Endothelial cell of umbilical vein (primary cell): ENCODE data around the gene FRMD4A. TPM values are rescaled to one million over a fixed set of nuclear protein-coding genes. Genes with fewer than 3 reads are reported as not detected.

Experiments
- BruUV-seq: library from RNA; stranded (reverse); fragments of 400-500 nt; replicated peaks from 2 replicates; lab custom pipeline; 2021; lab: Mats Ljungman, UMichigan
- CTCF ChIA-PET: fragments of 300-600, 350-600 bp; sonication (Branson Sonifier 250); formaldehyde crosslinking; loops from one replicate; lab custom pipeline; 2021; ENCODE audit warnings: antibody characterized with exemption, inconsistent platforms; lab: Charles Lee
- POLR2A ChIA-PET: fragments of 300-600, 350-600 bp; sonication (Branson Sonifier 250); formaldehyde crosslinking; loops from one replicate; lab custom pipeline; 2021; ENCODE audit warnings: antibody characterized with exemption, inconsistent platforms; lab: Charles Lee
- DNase-seq: peaks from one replicate; pipeline ENCODE4 v3.0.0-alpha.2; 2011; ENCODE audit warnings: low read depth, low spot score
- FAIRE-seq: peaks from 2 replicates; lab custom pipeline; 2011; peaks lifted over from hg19 to GRCh38; lab: Jason Lieb, UNC
- H2AFZ ChIP-seq: 2 replicates; pipeline ENCODE4 v1.6.0; 2012; ENCODE audit warnings: low read depth, low read length, control low read depth, inconsistent platforms
- H3K27ac ChIP-seq: 2 replicates; pipeline ENCODE4 v1.5.1; 2011; ENCODE audit warnings: low read depth, mild to moderate bottlenecking, control low read depth, low read length, moderate library complexity; ENCODE audit not compliant: insufficient read depth
- H3K27me3 ChIP-seq, 2 experiments: 2 replicates each; pipeline versions ENCODE4 v1.6.0 to v1.6.1; 2011; ENCODE audit warnings: low read length in 2 of 2, mixed read lengths in 1 of 2; ENCODE audit not compliant: control insufficient read depth in 2 of 2, insufficient read depth in 2 of 2
- H3K36me3 ChIP-seq, 2 experiments: 2 replicates in 1 of 2; 3 replicates in 1 of 2; pipeline ENCODE4 v1.5.1; 2011; ENCODE audit warnings: low read length in 2 of 2, mild to moderate bottlenecking in 1 of 2, moderate library complexity in 1 of 2; ENCODE audit not compliant: control insufficient read depth in 2 of 2, insufficient read depth in 2 of 2; ENCODE audit errors: extremely low read depth in 1 of 2
- H3K4me1 ChIP-seq: 3 replicates; pipeline ENCODE4 v1.5.1; 2011; ENCODE audit warnings: mild to moderate bottlenecking, low read length; ENCODE audit not compliant: control insufficient read depth, insufficient read depth; ENCODE audit errors: extremely low read depth
- H3K4me2 ChIP-seq: 2 replicates; pipeline ENCODE4 v1.6.1; 2011; ENCODE audit warnings: low read length, control low read depth, mixed read lengths; ENCODE audit not compliant: insufficient read depth
- H3K4me3 ChIP-seq, 3 experiments: fragments of 200-600 bp in 1 of 3; sonication (generic), shearing (Covaris generic) in 1 of 3; replicated peaks in 1 of 3; 2 replicates each; pipeline ENCODE4 v1.5.1; 2011 to 2016; ENCODE audit warnings: control low read depth in 3 of 3, low read length in 3 of 3, mild to moderate bottlenecking in 2 of 3, inconsistent platforms in 1 of 3, low read depth in 1 of 3, moderate library complexity in 1 of 3; ENCODE audit not compliant: insufficient read depth in 1 of 3
- H3K79me2 ChIP-seq: 2 replicates; pipeline ENCODE4 v1.6.0; 2012; ENCODE audit warnings: low read length, inconsistent platforms; ENCODE audit not compliant: control insufficient read depth, insufficient read depth
- H3K9ac ChIP-seq: replicated peaks from 2 replicates; pipeline ENCODE3; 2011; ENCODE audit warnings: low read length, control low read depth; ENCODE audit not compliant: insufficient read depth; ENCODE audit errors: extremely low read depth
- H3K9me1 ChIP-seq: replicated peaks from 3 replicates; pipeline ENCODE4 v1.6.0; 2011; ENCODE audit warnings: mild to moderate bottlenecking, low read length; ENCODE audit not compliant: control insufficient read depth, insufficient read depth; ENCODE audit errors: extremely low read depth
- H3K9me3 ChIP-seq: replicated peaks from 2 replicates; pipeline ENCODE4 v1.5.1; 2012; ENCODE audit warnings: low read length, inconsistent platforms; ENCODE audit not compliant: control insufficient read depth, insufficient read depth
- H4K20me1 ChIP-seq: replicated peaks from 2 replicates; pipeline ENCODE3; 2011; ENCODE audit warnings: mild to moderate bottlenecking, low read length; ENCODE audit not compliant: control insufficient read depth, insufficient read depth; ENCODE audit errors: extremely low read depth
- CTCF ChIP-seq, 2 donors: IDR thresholded peaks; 1 replicate in 1 of 2; 2 replicates in 1 of 2; pipeline ENCODE4 v1.5.1; 2011; ENCODE audit warnings: low read length in 2 of 2, mild to moderate bottlenecking in 2 of 2, moderate library complexity in 2 of 2, control low read depth in 1 of 2, inconsistent platforms in 1 of 2, low read depth in 1 of 2; ENCODE audit not compliant: insufficient read depth in 1 of 2; ENCODE audit errors: extremely low read depth in 1 of 2
- EZH2 ChIP-seq: IDR thresholded peaks from 2 replicates; pipeline ENCODE4 v1.6.1; 2012; ENCODE audit warnings: borderline replicate concordance, low read depth, mild to moderate bottlenecking, moderate library complexity, low read length, inconsistent platforms; ENCODE audit not compliant: severe bottlenecking
- FOS ChIP-seq: IDR thresholded peaks from 2 replicates; pipeline ENCODE4 v1.6.1; 2011; ENCODE audit warnings: mild to moderate bottlenecking, low read length, moderate library complexity, borderline replicate concordance; ENCODE audit not compliant: insufficient read depth
- GATA2 ChIP-seq: IDR thresholded peaks from 2 replicates; pipeline ENCODE4 v1.7.0; 2011; ENCODE audit warnings: low read depth, mild to moderate bottlenecking, moderate library complexity, mixed read lengths, low read length; ENCODE audit not compliant: insufficient read length, insufficient read depth
- JUN ChIP-seq: IDR thresholded peaks from 2 replicates; pipeline ENCODE4 v1.6.1; 2011; ENCODE audit warnings: borderline replicate concordance, low read depth; ENCODE audit not compliant: insufficient read length, insufficient read depth
- MAX ChIP-seq: IDR thresholded peaks from 2 replicates; pipeline ENCODE4 v1.6.1; 2011; ENCODE audit not compliant: insufficient read depth, insufficient read length
- MYC ChIP-seq: IDR thresholded peaks from one replicate; pipeline ENCODE4 v1.6.1; 2011; ENCODE audit warnings: mild to moderate bottlenecking, low read depth, low read length
- POLR2A ChIP-seq: IDR thresholded peaks from 2 replicates; pipeline ENCODE4 v1.6.1; 2012; ENCODE audit warnings: low read depth, mild to moderate bottlenecking, control low read depth, low read length
- dilution Hi-C: fragments of 300-500 bp; cut with MboI; formaldehyde crosslinking; loops from one replicate; pipeline ENCODE4 v1.15.0; 2019; ENCODE audit warnings: low sequenced_read_pairs; ENCODE audit not compliant: extremely low pct_ligation_motif_present
- intact Hi-C: fragments of 100-400 bp; cut with micrococcal nuclease; formaldehyde crosslinking; loops from one replicate; pipeline ENCODE4 v1.10.0; 2022
- polyA plus RNA-seq, 4 experiments: library from polyadenylated mRNA; depleted of rRNA in 3 of 4; stranded (reverse) in 3 of 4; unstranded in 1 of 4; fragments of >200 nt; gene quantifications; 2 replicates each; pipeline versions ENCODE4 v1.2.1 to v1.2.3, GENCODE V29; 2011 to 2012; ENCODE audit warnings: missing spikeins in 1 of 4
- total RNA-seq: library from RNA; stranded (reverse); gene quantifications from 2 replicates; pipeline ENCODE4 v1.2.3, GENCODE V29; 2021

The FRMD4A gene
- total and polyA plus RNA-seq, 2 donors (not counting 3 experiments of a cell fraction or from before 2014, with no cell fraction given): 123 to 148 TPM

- Histone ChIP-seq H3K79me2 (no peaks in the 10 kb centered on the region), H3K4me3 (no peak overlapping the region), H3K27me3 (no peaks in the 10 kb centered on the region), H2AFZ (no peak overlapping the region), H4K20me1 (no peaks in the 10 kb centered on the region), H3K9me1 (no peaks in the 10 kb centered on the region), H3K4me2 (no peak overlapping the region), H3K4me1 (peaks cover 11% of the 10 kb centered on the region), H3K36me3 (no peaks in the 10 kb centered on the region), H3K9ac (no peak overlapping the region), H3K9me3 (no peaks in the 10 kb centered on the region), H3K27ac (no peak overlapping the region)
- no TSS peak for BruUV-seq
- ChIA-PET POLR2A (no interaction called here), CTCF (interaction anchor here (1.6 kb wide), 1 partner anchor 41 kb away, joined by 3 read pairs; no protein-coding TSS in a partner anchor)
- intact Hi-C loops (no loop called here), dilution Hi-C loops (no loop called here)
- DNase-seq: no peak
- FAIRE-seq: no peak
- no peak for TF ChIP-seq MAX
- no peak for TF ChIP-seq EZH2
- no peak for TF ChIP-seq POLR2A
- no peak for TF ChIP-seq JUN
- TF ChIP-seq FOS: no peak
These were observed 352.7 kb downstream of the FRMD4A start for GRCh38 chr10:13977861-13978532.

DNA sequence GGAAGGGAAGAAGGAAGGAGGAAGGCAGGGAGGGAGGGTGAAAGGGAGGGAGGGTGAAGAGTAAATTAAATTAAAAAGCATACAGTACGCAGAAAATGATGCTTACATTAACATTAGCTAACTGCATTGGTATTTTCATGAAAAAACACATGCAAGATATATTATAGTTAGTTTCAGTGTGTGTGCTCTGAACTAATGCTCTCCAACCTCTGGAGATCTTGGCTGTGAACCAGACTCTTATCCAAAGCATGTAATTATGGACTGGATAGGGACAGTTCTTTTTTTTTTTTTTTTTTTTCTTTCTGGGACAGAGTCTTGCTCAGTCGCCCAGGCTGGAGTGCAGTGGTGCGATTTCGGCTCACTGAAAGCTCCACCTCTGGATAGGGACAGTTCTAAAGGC lies 357.0 kb downstream of the FRMD4A start:
- no peaks in the 10 kb centered on the region for H4K20me1 ChIP-seq
- TF ChIP-seq EZH2 (no peak), CTCF (IDR thresholded peaks at IDR 0.05; ENCODE audit: extremely low read depth in 1 of 2, insufficient read depth in 1 of 2, low read depth in 1 of 2, low read length in 2 of 2) (no peak), MYC (no peak), GATA2 (no peak)
- no peaks in the 10 kb centered on the region for H3K36me3 ChIP-seq
- FAIRE-seq (peak; percentile 26), DNase-seq (peak; percentile 29)
- H3K4me3 ChIP-seq: no peak overlapping the region
- ChIA-PET CTCF (interaction anchor here (2.4 kb wide), 1 partner anchor 120 kb away, joined by 11 read pairs; no protein-coding TSS in a partner anchor), POLR2A (interaction anchor here (0.6 to 0.7 kb wide), 2 partner anchors 134 to 251 kb away, joined by 3 to 5 read pairs; no protein-coding TSS in a partner anchor)
- H3K9ac ChIP-seq: no peak overlapping the region
- H3K9me3 ChIP-seq: no peaks in the 10 kb centered on the region
- H3K4me2 ChIP-seq: no peak overlapping the region
- intact Hi-C loops: no loop called here
- no peak overlapping the region for H3K27ac ChIP-seq
- no peaks in the 10 kb centered on the region for H3K79me2 ChIP-seq
- dilution Hi-C loops: no loop called here
- no peak overlapping the region for H2AFZ ChIP-seq
- BruUV-seq: no TSS peak
- H3K9me1 ChIP-seq: no peaks in the 10 kb centered on the region
- H3K27me3 ChIP-seq: no peaks in the 10 kb centered on the region
- H3K4me1 ChIP-seq: peaks cover 24% of the 10 kb centered on the region
